ENCODE results near the gene FGF2. TPM values are rescaled to one million over a fixed set of nuclear protein-coding genes. Genes with fewer than 3 reads are reported as not detected.

FGF2 gene
- total RNA-seq, 2 donors from 2014 or later: 12.5 to 18.5 TPM

GRCh38 chr4:122895336-122895995 lies 68.8 kb downstream of the FGF2 start:
- no peak for TF ChIP-seq CTCF (conservative IDR thresholded peaks at IDR 0.05)
- H3K27ac ChIP-seq (ENCODE audit: low read depth, low read length): no peak overlapping the region
- H3K36me3 Mint-ChIP-seq (ENCODE audit: low read depth): peaks cover 16% of the 10 kb centered on the region

DNA sequence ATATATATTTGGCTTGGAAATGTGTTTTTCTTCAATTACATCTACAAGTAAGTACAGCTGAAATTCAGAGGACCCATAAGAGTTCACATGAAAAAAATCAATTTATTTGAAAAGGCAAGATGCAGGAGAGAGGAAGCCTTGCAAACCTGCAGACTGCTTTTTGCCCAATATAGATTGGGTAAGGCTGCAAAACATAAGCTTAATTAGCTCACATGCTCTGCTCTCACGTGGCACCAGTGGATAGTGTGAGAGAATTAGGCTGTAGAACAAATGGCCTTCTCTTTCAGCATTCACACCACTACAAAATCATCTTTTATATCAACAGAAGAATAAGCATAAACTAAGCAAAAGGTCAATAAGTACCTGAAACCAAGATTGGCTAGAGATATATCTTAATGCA lies 69.6 kb downstream of the FGF2 start:
- no peak overlapping the region for H3K4me3 Mint-ChIP-seq
- no peak for TF ChIP-seq CTCF (conservative IDR thresholded peaks at IDR 0.05)
- no peak overlapping the region for H3K27ac Mint-ChIP-seq
- peaks cover 9% of the 10 kb centered on the region for H3K9me3 Mint-ChIP-seq
- WGBS, 2 experiments (ENCODE audit: insufficient coverage in 1 of 2, insufficient read length in 1 of 2): 100% methylated on average over 1 of the region's 1 CpG; no CpG with 5 or more reads in 1 of the 2 experiments
- no peaks in the 10 kb centered on the region for H3K4me1 ChIP-seq (ENCODE audit: control insufficient read depth, insufficient read depth, low read length)
- H3K9me3 ChIP-seq (ENCODE audit: control insufficient read depth, low read length): no peaks in the 10 kb centered on the region
- no peaks in the 10 kb centered on the region for H3K27me3 ChIP-seq (ENCODE audit: control insufficient read depth, insufficient read depth, low read length, poor library complexity, severe bottlenecking)
- H3K27ac ChIP-seq (ENCODE audit: low read depth, low read length): no peak overlapping the region
- H3K4me1 Mint-ChIP-seq: peaks cover 2% of the 10 kb centered on the region
- H3K36me3 ChIP-seq (ENCODE audit: control insufficient read depth, insufficient read depth, low read length): no peaks in the 10 kb centered on the region
- H3K9ac ChIP-seq (ENCODE audit: extremely low read depth, low read length, poor library complexity, severe bottlenecking): no peak overlapping the region
- peaks cover 16% of the 10 kb centered on the region for H3K36me3 Mint-ChIP-seq (ENCODE audit: low read depth)
- H3K27me3 Mint-ChIP-seq (ENCODE audit: insufficient read depth): no peaks in the 10 kb centered on the region
- no peak overlapping the region for H3K4me3 ChIP-seq (ENCODE audit: low read length)
- no peak for DNase-seq

More at GRCh38 chr4:122895336-122895995, 68.8 kb downstream of the FGF2 start:
- Mint-ChIP-seq H3K4me1 (peaks cover 2% of the 10 kb centered on the region), H3K27me3 (ENCODE audit: insufficient read depth) (no peaks in the 10 kb centered on the region), H3K9me3 (peaks cover 9% of the 10 kb centered on the region), H3K4me3 (no peak overlapping the region), H3K27ac (no peak overlapping the region)
- WGBS, 2 experiments (ENCODE audit: insufficient coverage in 1 of 2, insufficient read length in 1 of 2): 100% methylated on average over 1 of the region's 1 CpG; no CpG with 5 or more reads in 1 of the 2 experiments
- Histone ChIP-seq H3K9me3 (ENCODE audit: control insufficient read depth, low read length) (no peaks in the 10 kb centered on the region), H3K36me3 (ENCODE audit: control insufficient read depth, insufficient read depth, low read length) (no peaks in the 10 kb centered on the region), H3K4me1 (ENCODE audit: control insufficient read depth, insufficient read depth, low read length) (no peaks in the 10 kb centered on the region), H3K4me3 (ENCODE audit: low read length) (no peak overlapping the region), H3K9ac (ENCODE audit: extremely low read depth, low read length, poor library complexity, severe bottlenecking) (no peak overlapping the region), H3K27me3 (ENCODE audit: control insufficient read depth, insufficient read depth, low read length, poor library complexity, severe bottlenecking) (no peaks in the 10 kb centered on the region)
- DNase-seq: no peak

- no peak for DNase-seq
- no peak overlapping the region for H3K4me3 ChIP-seq (ENCODE audit: low read length)
- no peaks in the 10 kb centered on the region for H3K27me3 ChIP-seq (ENCODE audit: control insufficient read depth, insufficient read depth, low read length, poor library complexity, severe bottlenecking)
- no peaks in the 10 kb centered on the region for H3K9me3 ChIP-seq (ENCODE audit: control insufficient read depth, low read length)
- Mint-ChIP-seq H3K27ac (no peak overlapping the region), H3K9me3 (peaks cover 9% of the 10 kb centered on the region), H3K27me3 (ENCODE audit: insufficient read depth) (no peaks in the 10 kb centered on the region), H3K4me3 (no peak overlapping the region), H3K36me3 (ENCODE audit: low read depth) (peaks cover 8% of the 10 kb centered on the region), H3K4me1 (peaks cover 7% of the 10 kb centered on the region)
- 98% methylated on average over 2 of the region's 2 CpGs; no CpG with 5 or more reads in 1 of the 2 experiments for WGBS, 2 experiments (ENCODE audit: insufficient coverage in 1 of 2, insufficient read length in 1 of 2)
- H3K9ac ChIP-seq (ENCODE audit: extremely low read depth, low read length, poor library complexity, severe bottlenecking): no peak overlapping the region
- no peaks in the 10 kb centered on the region for H3K4me1 ChIP-seq (ENCODE audit: control insufficient read depth, insufficient read depth, low read length)
- H3K36me3 ChIP-seq (ENCODE audit: control insufficient read depth, insufficient read depth, low read length): no peaks in the 10 kb centered on the region
- no peak overlapping the region for H3K27ac ChIP-seq (ENCODE audit: low read depth, low read length)
- no peak for TF ChIP-seq CTCF (conservative IDR thresholded peaks at IDR 0.05)
Observed at GRCh38 chr4:122898370-122899150, 71.9 kb downstream of the FGF2 start.

Measured in endodermal cell (in vitro differentiated cells).